Medulla oblongata (tissue), 1 donor: ENCODE measurements around the gene SUN1.

Experiments used
- DNase-seq: peaks from one replicate; pipeline ENCODE4 v3.0.0-alpha.2; 2015; ENCODE audit errors: extremely low spot score

Gene SUN1

GRCh38 chr7:876077-876971 is 44.0 kb downstream of the SUN1 start, which contains the start of gene GET4:
Gene GET4, plus strand, starts transcription at chr7:876554. Its CDS starts 92 bp downstream, at chr7:876646.
- DNase-seq, result peak; percentile 95

- no peak for DNase-seq
Observed at GRCh38 chr7:876972-877311, 44.7 kb downstream of the SUN1 start.

- no peak for DNase-seq
Observed at GRCh38 chr7:877312-878232, 45.3 kb downstream of the SUN1 start.

- no peak for DNase-seq
Observed at GRCh38 chr7:879093-879492, 46.8 kb downstream of the SUN1 start.

GRCh38 chr7:879706-880105 is 47.4 kb downstream of the SUN1 start:
- no peak for DNase-seq

- DNase-seq, result no peak
Observed at GRCh38 chr7:880450-880849, 48.2 kb downstream of the SUN1 start.

GRCh38 chr7:881441-882234 is 49.4 kb downstream of the SUN1 start:
- no peak for DNase-seq

- no peak for DNase-seq
Observed at GRCh38 chr7:882336-883035, 50.2 kb downstream of the SUN1 start.

GRCh38 chr7:883055-884021 is 51.1 kb downstream of the SUN1 start:
- DNase-seq, result peak; percentile 49

- DNase-seq, result no peak
Observed at GRCh38 chr7:884191-885003, 52.1 kb downstream of the SUN1 start.

- DNase-seq, result no peak
Observed at GRCh38 chr7:885261-885892, 53.1 kb downstream of the SUN1 start.

- no peak for DNase-seq
Observed at GRCh38 chr7:885893-886625, 53.8 kb downstream of the SUN1 start.

- DNase-seq, result no peak
Observed at GRCh38 chr7:886626-887487, 54.6 kb downstream of the SUN1 start.

GRCh38 chr7:887488-887820 is 55.2 kb downstream of the SUN1 start:
- DNase-seq, result no peak

- no peak for DNase-seq
Observed at GRCh38 chr7:888081-889024, 56.1 kb downstream of the SUN1 start.

- DNase-seq, result no peak
Observed at GRCh38 chr7:889025-889390, 56.7 kb downstream of the SUN1 start.
